GM13977 (cell line): ENCODE data around the gene KDM7A.

Source experiments
- DNase-seq: peaks from one replicate; pipeline ENCODE4 v3.0.0; 2012; ENCODE audit warnings: low spot score
- in situ Hi-C: fragments of 300-500 bp; cut with MboI; formaldehyde crosslinking; loops from one replicate; pipeline ENCODE4 v1.12.0; 2022; ENCODE audit warnings: low sequenced_read_pairs, low pct_unique_long_range_greater_than_20kb, mixed read lengths, inconsistent platforms; ENCODE audit not compliant: unreplicated experiment
- TF ChIP-seq, protein P1 (sequence below): IDR thresholded peaks from 2 replicates; pipeline ENCODE4 v1.5.1; 2012; ENCODE audit warnings: mild to moderate bottlenecking, control low read depth; ENCODE audit not compliant: insufficient read depth; ENCODE audit errors: extremely low read depth, missing control alignments

KDM7A gene

DNA sequence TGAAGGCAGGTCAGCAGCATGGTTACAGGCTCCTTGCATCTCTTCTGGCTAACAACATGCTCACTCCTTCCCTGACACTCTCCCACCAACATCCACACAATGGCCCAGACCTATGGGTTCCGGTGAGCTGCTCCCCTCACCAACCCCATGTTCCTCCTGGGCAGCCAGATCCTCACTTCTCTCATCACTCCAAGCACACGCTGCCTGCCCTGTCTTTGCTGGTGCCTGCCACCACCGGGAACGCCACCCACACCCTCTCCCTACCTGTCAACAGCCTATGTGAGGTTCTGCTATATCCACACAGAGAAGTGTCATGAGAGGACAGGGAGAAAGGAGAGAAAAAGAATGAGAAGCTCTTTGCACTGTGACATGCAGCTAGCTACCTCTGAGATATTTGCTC, 128.6 kb downstream of the KDM7A start:
- no peak for DNase-seq
- TF ChIP-seq, protein P1, sequence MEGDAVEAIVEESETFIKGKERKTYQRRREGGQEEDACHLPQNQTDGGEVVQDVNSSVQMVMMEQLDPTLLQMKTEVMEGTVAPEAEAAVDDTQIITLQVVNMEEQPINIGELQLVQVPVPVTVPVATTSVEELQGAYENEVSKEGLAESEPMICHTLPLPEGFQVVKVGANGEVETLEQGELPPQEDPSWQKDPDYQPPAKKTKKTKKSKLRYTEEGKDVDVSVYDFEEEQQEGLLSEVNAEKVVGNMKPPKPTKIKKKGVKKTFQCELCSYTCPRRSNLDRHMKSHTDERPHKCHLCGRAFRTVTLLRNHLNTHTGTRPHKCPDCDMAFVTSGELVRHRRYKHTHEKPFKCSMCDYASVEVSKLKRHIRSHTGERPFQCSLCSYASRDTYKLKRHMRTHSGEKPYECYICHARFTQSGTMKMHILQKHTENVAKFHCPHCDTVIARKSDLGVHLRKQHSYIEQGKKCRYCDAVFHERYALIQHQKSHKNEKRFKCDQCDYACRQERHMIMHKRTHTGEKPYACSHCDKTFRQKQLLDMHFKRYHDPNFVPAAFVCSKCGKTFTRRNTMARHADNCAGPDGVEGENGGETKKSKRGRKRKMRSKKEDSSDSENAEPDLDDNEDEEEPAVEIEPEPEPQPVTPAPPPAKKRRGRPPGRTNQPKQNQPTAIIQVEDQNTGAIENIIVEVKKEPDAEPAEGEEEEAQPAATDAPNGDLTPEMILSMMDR: no peak
- in situ Hi-C loops: no loop called here

DNA sequence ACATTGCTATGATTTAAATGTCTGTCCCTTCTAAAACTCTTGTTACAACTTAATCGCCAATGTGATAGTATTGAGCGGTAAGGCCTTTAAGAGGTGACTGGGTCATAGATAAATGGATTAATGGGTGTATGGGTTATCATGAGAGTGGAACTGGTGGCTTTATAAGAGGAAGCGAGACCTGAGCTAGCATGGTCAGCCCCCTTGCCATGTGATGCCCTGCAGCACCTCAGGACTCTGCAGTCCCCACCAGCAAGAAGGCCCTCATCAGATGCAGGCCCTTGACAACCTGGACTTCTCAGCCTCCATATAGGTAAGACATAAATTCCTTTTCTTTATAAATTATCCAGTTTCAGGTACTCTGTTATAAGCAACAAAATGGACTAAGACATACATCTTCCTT, 129.6 kb downstream of the KDM7A start:
- TF ChIP-seq, protein P1: no peak
- in situ Hi-C loops: no loop called here
- DNase-seq: no peak

GRCh38 chr7:140045697-140046096, 131.1 kb downstream of the KDM7A start:
- TF ChIP-seq, protein P1: no peak
- DNase-seq: no peak
- in situ Hi-C loops: no loop called here

GRCh38 chr7:140044251-140044650, 132.5 kb downstream of the KDM7A start:
- in situ Hi-C loops: no loop called here
- TF ChIP-seq, protein P1: no peak
- DNase-seq: no peak

DNA sequence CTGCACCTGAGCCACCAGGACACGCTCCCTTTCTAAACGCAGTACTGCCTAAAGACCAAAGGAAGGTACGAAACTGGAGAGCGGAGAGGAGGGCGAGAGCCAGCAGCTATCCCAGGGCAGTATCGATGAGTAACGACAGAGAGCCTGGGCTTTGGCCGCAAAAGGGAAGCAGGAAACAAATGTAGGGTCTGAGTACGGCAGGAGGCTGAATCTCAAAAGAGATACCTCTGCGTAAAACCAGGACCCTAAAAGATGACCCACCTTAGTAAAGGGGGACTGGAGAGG, 134.5 kb downstream of the KDM7A start:
- DNase-seq: no peak
- in situ Hi-C loops: no loop called here
- TF ChIP-seq, protein P1: no peak

DNA sequence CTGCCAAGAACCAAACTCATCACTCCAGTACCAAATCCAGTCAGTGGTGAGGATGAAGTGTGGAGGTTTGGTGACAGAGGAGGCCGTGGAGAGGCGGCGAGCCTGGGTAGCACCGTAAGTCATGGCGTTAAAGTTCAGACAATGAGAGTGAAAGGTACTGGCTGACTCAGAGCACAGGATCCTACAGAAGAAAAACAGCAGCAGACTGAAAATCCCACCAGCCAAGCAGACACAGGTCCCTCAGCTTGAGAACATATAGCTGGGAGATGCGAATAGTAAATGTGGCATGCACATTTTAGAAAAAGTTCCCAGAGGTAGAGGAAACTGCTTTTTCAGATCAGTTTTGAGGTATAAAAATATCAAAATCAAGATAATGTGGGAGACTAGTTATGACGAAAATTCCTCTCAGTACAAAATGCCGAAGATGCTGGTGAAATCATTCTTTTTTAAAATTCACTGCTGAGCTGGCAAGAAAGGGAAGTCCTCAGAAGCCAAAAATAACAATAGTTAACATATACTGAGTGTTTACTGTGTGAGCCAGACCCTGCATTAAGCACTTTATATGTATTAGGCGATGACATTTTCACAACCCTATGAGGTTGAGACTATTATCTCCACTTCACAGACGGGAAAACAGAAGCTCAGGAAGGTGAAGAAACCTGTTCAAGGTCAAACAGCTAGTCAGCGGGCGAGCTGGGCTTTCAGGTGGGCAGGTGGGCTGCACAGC, 135.0 kb downstream of the KDM7A start:
- no peak for DNase-seq
- in situ Hi-C loops: no loop called here
- TF ChIP-seq, protein P1: no peak

DNA sequence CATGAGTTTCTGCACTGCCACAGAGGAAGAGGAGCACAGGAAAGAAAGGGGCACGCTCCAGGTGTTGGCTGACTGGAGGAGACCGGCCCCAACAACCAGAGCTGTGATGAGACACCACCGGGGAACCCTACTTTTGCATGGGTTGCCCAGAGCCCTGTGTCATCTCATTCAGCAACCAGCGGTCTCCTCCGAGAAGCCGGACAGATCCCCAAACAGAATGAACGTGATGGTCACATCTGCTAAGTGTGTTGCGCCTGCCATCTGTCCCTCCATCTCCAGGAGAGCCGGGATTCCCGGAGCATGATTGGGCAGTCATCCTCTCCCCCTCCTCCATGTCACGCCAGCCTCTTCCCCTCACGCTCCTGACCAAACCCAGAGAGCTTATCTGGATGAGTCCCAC, 136.9 kb downstream of the KDM7A start:
- TF ChIP-seq, protein P1: no peak
- in situ Hi-C loops: no loop called here
- no peak for DNase-seq
